GM18861 (cell line): ENCODE results near the gene SMLR1.
"Not testable (repeated sequence)": the region's sequence is repeated elsewhere in the genome, so short reads cannot be mapped to it uniquely, and the experiment has no call there.

Experiments used
- ATAC-seq: cut with Tn5 transposase; IDR thresholded peaks from one replicate; pipeline ENCODE4 v1.9.1; 2021; ENCODE audit not compliant: unreplicated experiment

The SMLR1 gene

DNA sequence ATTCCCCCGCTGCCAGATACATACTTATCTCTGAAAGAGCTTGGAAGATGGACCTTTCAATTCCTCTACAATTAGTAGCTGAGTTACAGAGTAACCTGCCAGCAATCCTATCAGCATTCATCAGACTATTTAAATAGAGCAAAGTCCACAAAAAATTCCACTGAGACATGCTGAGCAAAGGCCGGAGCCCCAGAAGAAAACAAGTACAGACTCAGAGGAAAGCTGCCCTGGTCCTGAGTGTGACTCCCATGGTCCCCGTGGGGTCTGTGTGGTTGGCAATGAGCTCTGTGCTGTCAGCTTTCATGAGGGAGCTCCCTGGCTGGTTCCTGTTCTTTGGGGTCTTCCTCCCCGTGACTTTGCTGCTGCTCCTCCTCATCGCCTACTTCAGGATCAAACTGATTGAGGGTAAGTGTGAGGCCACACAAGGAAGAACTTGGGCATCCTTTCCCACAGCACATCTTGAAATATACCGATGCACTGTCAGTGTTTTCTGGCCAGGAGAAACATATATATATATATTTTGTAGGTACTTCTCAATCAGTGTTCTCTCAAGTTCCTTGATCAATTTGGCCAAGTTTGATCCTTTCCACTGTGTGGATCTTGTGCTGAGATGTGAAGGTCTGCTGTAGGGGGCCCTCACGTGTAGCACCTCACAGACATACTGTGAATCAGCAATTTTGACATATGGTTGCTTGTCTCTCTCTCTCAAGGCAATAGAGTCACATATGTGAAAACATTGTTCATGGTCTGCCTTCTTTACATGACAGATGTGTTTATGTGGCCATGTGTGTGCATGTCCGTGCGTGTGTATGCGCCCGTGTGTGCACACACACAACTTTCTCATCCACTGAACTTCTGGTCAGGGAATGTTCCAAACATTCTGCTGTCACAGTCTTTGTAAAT, at the start of gene SMLR1:
TSS of gene SMLR1 (plus strand) at position 160 of the 903 bp plus-strand sequence. CDS start at position 168, 8 bp downstream.
- ATAC-seq, result no peak

DNA sequence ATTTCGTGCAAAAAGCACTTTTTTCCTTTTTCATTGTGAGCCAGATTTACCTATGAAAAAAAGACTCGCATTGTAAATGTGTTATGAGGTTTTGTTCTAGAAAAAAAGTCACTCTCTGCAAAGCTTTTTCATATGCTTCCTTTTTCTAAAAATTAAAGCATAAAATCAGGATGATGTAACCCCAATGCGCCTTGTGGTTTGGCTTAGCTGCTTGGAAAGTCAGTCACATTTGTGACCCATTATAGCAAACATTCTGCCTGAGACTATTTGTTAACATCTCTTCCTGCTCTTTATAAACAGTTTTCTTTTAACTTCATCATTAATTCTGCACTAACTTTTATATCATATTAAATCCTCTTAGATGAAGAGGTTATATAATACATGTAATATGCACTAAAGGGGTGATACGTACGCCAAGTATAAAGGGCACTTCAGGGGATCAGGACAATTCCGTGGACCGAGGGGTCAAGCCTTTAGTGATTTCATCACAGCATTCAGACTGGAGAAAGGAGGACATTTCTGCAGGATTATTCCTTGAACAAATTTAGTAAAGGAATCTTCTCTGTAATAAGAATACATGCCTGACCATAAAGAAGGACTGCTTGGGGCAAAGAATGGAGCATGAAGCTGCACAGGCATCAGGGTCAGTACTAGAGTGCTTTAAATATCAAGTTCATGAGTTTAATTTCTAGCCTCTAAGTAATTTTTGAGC, 48.1 kb upstream of the SMLR1 start:
- ATAC-seq, result no peak

DNA sequence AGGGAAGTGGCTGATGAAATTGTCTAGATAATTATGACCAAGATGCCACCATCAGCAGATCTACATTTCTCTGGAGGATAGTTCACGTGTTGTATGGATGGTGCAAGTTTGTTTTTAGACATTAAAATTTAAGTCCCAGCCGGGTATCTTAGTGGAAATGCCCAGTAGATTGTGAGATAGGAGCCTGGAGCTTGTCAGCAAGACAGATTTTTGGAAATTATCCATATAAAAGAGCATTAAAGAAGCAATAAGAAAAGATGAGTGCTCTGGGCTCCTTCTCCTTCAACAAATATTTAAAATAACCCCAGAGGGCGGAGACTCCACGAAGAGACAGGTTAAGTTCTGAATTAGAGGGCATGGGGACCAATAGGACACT, 47.6 kb upstream of the SMLR1 start:
- no peak for ATAC-seq

DNA sequence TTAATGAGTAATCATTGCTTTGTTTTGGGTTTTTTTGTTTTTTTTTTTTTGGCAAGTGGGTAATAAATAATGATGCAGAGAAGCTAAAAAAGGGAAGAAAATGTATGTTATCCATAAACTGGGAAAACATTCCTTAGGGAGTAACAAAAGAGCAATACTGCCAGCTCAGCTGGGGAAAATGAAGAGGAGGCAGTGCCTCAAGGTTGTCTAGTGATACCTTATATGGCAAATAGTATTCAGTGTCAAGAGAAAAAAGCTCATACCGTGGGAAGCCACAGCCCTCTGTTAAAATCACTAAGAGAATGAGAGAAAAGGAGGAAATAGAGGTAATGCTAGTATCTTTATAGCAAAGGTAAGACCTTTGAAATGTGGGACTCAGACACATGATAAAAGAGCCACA, 47.1 kb upstream of the SMLR1 start:
- ATAC-seq, result peak; percentile 17

DNA sequence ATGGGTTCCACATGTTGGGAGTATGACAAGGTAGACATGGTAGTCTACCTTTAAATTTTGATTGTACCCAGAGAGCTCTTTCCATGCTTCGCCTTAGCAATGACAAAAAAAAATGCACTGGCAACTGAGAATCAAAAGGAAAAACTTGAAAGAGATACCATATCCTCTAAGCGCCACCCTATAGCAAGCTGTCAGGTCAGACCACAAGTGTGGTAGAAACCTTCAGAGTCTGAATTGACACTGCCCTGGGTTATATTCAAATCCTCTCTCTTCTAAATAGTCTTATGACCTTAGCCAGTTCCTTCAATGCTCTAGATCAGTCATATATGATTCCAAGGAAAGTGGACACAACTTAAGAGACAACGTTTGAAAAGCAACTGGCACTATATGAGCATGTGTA, 45.6 kb upstream of the SMLR1 start:
- no peak for ATAC-seq

DNA sequence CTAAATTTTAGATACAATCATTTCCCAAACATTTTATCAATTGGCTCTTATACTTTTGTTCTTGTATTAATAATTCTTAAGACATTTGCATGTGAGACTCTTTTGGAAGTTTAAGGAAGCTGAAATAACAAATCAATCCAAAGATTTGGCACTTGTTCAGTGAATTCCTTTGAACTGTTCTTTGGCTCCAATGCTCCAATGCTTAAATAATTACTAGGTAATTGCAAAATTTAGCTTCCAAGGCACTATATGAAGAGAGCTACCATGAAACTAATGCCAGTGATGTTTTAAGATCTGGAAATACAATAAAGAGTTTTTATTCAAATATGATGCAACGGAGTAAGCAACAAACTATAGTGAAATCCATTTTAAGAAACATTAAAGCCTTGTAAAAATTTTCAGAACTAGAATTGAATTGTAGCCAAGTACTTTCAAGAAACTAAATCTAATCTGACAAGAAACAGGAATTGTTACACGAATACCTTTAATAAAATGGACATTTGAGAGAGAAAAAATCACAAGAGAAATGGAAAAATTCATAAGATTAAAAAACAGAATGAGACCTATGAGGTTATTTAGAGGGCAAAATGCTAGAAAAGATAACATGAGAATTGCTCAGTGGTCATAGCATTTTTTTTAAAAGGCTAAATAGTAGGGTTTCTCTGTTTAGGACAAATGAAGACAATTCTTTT, 43.6 kb upstream of the SMLR1 start:
- ATAC-seq, result no peak

DNA sequence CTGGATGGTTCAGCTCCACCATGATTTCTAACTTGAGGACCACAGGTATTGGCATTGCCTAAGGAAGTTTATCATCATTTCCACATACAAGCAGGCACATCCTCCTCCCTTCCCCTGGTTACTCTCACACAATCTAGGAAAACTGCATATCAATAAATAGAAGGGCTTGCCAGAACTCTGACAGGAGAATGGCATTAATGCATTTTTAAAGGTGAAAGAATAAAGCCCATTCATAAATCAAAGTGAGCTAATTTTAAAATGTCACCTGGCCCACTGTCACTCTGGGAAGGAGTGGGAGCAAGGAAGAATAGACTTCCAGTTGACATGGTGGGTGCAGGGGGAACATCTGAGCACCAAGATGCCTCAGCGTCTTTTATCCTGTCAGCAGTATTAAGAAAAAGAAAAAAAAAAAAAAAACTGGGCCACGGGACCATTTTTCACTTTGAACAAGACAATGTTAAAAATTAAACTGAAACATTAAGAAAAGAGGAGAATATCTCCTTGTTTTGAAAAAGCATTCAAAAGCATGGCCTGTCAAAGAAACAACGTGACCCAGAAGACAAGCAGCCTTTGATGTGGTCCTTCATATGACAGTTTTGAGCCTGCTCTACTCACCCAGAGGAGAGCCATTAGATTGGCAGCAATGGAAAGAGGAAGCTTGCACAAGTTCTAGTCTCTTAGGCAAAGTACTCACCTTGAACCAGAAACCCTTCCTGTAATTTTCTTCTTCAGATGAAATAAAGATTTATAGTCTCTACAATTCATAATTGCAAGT, 39.3 kb upstream of the SMLR1 start:
- peak; percentile 84 for ATAC-seq

DNA sequence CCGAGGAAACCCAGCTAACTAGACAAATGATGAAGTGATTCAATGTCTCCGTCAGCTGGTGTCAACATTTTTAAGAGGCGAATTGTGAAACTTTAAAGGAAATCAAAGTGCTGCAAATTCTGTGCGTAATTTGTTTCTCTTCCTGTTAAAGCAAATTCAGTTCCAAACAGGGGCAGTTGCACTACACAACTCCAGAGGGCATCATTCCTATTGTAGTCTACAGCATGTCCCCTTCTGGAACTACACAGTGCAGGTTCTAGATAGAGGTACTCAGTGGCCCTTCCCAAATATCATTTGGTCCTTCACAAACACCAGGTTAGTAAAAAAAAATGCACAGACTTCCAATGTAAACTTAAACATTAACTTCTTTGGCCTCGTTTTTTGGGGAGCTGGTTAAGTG, 38.3 kb upstream of the SMLR1 start:
- no peak for ATAC-seq

DNA sequence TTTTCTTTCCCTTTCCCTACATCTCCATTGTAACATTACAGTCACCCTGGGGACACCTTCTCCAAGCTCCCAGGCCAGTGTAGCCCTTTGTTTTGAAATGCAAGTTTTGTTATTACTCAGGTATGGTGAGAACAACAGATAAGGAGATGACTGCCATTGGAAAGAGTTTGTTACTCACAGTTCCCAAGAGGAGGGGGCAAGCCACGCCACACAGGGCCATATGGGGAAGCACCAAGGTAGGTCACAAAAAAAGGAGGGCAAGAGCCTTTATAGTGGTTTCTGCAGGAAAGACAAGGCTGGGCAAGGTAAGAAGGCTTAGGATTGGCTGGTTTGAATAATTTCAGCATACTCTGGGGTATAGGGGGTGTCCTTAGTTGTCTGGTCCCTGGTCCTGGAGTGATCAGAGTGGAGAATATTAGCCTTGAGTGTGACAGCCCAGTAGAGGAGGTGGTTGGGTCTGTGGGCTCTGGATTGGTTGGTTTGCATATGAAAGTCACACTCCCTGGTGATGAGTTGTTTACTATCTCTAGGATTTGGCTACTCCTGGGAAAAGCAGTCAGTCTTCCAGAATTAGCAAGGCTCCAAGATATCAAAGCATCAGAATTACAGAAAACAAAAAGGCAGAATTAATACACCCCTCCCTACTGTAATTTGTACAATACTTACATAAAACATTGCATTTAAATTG, 33.1 kb upstream of the SMLR1 start:
- no peak for ATAC-seq

DNA sequence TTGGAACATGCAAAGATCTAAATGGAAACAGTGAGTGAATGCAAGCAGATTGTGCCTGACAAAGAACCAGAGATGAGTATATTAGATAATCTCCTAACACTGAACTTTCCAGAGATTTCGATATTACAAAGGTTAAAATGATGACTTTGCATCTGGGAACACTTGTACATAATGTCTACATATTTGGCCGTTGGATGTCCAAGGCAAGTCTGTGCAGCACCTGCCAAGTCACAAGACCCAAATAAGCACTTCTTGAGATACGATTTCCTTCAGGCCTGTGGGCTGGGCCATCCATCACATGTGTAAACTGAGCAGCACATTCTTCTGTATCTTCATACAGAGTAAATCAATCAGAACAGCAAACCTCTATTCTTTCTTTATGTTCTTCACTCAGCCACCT, 32.5 kb upstream of the SMLR1 start:
- ATAC-seq, result no peak

DNA sequence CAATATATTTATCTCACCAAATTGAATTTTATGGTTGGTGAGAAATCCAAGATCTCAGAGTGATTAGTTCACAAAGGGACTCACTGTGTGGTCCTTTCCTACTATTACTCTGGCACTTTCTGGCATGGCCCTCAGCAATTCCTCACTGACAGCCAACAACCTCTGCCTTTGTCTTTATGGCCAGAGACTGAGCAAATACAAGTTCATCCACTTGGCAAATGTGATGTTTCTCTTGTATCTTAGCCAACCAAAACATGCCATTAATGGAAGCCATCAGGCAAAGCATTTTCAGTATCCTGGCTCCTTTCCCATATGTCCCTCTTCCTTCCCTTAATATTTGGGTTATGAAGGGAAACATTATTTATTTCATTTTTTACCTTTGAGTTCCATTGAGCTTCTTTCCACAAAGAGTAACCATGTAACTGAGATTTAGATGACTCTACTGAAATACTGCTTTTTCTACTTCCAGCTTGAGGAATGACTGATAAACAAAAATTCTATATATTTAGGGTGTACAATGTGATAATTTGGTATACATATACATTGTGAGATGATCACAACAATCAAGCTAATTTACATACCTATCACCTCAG, 30.8 kb upstream of the SMLR1 start:
- no peak for ATAC-seq

DNA sequence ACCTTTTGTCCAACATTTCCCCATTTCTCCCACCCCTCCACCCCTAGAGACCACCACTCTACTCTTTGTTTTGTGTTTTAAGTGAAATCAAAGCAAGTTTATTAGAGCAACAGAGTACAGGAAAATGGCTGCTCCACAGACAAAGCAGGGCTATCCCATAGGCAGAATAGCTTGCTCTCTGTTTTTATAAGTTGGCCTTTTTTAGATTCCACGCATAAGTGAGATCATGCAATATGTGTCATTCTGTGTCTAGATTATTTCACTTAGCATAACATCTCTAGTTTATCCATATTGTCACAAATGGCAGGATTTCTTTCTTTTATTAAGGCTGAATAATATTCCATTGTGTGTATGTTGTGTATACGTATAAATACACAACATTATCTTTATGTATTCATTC, 30.1 kb upstream of the SMLR1 start:
- ATAC-seq, result no peak

DNA sequence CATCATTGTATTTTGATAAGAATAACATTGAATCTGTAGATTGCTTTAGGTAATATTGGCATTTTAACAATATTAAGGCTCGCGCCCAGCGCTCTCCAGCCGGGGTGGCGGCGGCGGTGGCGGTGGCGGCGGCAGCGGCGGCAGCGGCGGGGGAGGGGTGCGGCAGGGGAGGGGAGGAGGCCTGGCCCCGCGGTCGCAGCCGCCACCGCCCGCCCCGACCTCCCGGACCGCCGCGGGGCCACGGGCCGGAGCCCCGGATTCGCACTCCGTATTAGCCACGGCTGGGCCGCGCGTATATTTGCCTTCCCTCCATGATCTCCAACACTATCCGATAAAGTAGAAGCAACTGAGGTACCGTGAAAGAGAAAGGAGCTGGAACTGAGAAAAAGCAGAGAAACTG, 25.8 kb upstream of the SMLR1 start:
- not testable (repeated sequence) for ATAC-seq

DNA sequence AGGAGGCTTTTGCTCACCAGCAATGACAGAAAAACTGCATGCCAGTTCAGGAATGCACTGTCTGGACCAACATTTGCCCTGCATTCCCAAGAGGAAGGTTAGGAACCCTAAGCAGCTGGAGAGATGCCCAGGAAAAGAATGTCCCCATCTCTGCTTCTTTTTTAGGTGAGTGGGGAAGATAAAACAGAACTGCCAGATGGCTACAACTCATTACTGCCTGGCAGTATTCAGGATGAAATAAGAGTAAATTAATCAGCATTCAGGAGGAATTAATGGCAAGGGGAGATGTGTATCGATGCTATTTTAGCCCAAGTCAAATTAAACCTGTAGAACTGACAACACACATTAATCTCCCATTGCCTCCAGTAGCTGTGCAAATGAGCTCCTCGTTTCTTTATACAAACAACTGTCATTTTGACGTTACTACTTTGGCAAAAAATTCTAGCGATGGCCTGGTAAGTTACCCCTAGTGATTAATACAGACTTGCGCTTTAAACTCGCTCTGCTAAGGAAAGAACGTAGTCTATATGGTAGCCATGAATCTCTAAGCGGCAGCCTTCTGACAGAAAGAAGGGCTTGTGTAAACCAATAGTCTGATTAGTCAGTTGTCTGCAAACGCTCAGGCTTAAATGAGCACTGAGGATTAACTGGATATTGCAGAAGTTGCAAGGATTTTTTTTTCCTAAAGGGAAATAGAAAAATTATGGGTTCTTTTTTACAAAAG, 16.7 kb upstream of the SMLR1 start:
- no peak for ATAC-seq

DNA sequence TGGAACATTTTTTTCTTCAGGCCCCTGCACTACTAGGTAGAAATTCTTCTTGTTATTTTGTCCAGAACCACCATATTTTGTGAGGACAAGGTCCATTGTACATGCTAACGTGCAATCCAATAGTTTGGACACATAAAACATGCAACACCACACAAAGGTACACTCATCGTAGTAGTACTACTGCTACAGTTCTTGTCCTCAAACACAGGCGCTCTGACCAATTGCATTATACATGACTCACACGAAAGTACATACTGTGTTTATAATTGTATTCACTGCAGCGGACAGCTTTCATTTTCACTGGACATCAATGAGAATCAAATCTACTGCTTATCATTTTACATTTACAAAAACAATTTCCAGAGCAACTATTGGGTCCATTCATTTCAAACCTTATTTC, 15.3 kb upstream of the SMLR1 start:
- ATAC-seq, result no peak

DNA sequence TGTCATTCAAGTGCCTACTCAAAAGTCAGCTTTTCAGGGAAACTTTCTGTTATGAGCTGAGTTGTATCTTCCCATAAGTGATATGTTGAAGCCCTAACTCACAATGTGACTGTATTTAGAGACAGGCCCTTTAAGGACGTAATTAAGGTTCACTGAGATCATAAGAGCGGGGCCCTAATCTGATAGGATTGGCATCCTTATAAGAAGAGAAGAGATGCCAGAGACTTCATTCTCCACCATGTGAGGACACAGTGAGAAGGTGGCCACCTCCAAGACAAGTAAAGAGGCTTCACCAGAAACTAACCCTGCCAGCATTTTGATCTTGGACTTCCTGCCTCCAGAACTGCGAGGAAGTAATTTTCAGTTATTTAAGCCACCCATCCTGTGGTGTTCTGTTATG, 12.7 kb upstream of the SMLR1 start:
- ATAC-seq, result no peak

DNA sequence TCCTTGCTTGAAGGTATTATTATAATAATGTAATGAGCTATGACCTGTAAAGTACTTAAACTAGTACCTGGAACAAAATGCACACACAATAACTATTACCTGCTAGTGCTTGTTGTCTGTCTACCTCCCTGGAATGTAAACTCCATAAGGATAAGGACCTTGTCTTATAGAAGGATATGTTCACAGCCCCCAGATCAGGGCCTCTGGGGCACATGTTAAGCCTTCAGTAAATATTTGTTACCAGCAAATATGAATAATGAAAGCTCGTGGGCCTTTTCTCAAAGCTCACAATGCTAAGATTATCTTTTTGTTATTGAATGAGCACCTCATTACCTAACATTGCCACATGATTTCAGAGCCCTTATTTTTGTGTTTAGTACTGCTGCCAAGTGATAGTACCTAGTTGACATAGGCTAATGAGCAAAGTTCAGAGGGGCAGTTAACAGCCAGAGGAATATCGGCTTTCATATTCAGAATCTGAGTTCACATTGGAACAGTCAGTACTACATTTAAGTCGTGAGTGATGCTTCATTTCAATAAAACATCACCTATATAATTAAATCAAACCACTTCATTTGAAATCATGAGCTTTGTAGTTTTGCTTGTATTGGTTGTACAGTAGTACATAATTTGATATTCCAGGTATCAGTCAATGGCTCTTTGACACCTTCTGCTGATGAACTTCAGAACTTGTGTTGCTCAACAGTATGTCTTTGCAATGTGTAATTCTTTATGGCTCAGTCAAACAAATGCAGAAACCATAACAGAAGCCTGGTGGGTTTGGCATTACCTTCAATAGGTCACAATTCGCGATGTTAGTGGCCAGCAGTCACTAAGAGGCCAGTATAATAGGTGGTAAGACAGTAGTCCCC, 11.8 kb upstream of the SMLR1 start:
- no peak for ATAC-seq

DNA sequence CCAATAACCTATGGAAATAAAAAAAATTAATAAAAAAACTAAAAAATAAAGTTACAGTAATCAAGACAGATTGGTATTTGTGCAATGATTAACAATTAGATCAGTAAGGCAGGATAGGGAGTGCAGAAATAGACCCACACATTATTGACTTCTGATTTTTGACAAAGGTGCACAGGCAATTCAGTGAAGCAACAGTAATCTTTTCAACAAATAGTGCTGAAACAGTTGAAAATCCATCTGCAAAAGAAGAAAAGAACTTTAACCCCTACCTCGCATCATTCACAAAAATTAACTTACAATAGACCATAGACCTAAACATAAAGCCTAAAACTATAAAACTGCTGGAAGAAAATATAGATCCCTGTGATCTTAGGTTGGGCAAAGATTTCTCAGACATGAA, 4.5 kb upstream of the SMLR1 start:
- no peak for ATAC-seq
